ENCODE data around the gene PHF12.

PHF12 gene

DNA sequence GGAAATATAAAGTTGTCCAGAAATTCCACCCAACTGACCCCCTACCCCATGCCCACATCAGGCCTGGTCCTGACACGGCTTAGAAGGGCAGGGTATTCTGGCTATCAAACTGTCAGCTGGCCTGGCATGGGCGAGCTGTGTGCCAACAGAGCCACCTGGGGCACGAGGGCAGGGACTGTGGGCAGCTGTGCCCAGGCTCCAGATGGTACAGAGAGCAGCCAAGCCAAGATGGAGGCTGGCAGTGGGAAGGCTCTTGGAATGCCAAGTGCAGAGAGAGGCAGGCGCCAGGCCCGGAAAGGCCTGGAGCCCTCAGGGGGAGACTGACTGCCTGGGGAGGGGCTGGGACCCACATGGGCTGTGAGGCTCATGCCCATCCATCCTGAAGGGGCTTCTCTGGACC, 24.3 kb upstream of the PHF12 start:
- no peak for DNase-seq (ENCODE audit: low read depth in 1 of 2, low spot score in 1 of 2)

DNA sequence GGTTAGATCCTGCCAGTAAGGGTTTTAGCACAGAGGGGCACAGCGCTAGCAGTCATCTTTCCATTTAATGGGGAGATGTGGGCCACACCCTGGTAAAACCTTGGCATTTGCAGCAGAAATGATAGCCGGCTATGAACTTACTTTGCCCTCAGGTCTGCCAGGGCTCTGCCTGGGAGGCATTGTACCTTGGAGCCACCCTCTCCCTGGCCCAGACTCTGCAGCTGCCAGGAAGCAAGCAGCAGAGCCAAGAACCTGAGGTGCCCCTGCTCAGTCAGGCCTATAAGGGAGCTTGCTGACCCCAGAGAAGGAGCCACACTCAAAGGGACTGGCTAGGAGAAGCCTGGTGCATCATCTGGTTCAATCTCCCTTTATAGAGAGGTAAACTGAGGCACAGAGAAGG, 23.7 kb upstream of the PHF12 start:
- DNase-seq (ENCODE audit: low read depth in 1 of 2, low spot score in 1 of 2), result no peak

DNA sequence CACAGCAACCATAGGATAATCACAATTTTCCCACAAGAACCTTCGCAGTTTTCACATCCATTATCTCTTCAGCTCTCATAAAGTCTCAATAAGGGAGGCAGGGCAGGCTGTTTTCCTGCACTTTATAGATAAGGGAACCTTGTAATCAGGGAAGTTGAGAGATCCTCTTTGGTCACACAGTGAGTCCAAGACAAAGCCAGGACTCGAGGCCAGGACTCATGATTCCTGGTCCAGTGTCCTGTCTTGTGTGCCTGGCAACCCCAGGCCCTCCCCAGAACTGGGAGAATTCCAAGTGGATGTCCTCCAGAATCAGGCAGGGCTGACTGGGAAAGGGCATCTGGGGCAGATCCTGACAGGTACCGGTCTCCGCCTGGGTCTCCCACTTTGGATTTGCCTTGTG, 23.1 kb upstream of the PHF12 start:
- DNase-seq (ENCODE audit: low read depth in 1 of 2, low spot score in 1 of 2), result no peak

DNA sequence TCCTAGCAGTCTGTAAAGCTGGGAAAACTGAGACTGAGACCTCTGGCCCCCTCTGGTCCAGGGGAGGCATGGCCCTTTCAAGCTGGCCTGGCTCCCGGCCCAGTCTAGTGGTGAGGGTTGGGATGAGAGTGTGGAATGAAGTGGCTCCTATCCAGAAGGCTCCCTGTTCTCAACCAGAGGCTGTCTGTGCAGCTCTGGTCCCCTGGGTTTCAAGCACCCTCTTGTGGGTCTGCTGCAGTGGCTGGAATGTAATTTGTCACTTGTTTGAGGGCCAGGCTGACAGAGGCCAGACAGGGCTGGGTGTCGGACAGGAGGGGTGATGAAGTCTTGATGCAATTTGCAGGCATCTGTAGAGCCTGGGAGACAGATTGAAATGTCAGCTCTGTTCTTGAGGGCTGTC, 22.1 kb upstream of the PHF12 start:
- no peak for DNase-seq (ENCODE audit: low read depth in 1 of 2, low spot score in 1 of 2)

DNA sequence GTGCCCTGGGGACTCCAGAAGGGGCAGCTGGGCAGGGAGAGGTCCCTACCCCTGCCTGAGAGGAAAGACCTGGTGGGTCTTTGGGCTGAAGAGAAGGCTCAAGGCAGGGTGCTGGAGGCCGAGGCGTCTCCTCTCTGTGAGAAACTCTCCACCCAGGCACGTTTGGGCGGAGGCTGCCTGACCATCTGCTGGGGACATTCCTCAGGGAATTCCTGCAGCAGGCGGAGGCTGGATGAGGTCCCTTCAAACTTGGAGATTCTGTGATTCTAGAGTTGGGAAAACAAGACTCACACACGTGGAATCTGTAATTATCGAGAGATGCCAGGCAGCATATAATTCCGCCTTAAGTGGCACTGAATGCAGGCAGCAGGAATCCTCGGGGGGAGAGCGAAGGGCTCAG, 21.1 kb upstream of the PHF12 start:
- DNase-seq (ENCODE audit: low read depth in 1 of 2, low spot score in 1 of 2), result no peak

DNA sequence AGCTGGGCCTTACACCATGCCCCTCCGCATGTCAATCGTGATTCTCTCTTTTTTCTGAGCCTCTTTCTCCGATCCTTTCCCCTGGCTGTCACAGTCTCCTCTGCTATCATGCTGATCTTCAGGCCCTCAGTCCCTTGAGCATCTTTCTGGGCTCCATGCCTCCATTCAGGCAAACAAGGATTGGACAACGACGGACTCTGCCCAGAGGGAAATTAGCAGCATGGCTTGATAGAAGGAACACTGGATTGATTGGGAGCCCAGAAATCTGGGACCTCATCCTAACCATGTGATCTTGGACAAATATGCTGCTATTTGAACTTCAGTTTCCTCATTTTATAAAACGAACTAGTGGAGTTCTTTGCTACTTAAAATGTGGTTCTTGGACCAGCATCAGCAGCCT, 19.6 kb upstream of the PHF12 start:
- DNase-seq (ENCODE audit: low read depth in 1 of 2, low spot score in 1 of 2), result no peak

DNA sequence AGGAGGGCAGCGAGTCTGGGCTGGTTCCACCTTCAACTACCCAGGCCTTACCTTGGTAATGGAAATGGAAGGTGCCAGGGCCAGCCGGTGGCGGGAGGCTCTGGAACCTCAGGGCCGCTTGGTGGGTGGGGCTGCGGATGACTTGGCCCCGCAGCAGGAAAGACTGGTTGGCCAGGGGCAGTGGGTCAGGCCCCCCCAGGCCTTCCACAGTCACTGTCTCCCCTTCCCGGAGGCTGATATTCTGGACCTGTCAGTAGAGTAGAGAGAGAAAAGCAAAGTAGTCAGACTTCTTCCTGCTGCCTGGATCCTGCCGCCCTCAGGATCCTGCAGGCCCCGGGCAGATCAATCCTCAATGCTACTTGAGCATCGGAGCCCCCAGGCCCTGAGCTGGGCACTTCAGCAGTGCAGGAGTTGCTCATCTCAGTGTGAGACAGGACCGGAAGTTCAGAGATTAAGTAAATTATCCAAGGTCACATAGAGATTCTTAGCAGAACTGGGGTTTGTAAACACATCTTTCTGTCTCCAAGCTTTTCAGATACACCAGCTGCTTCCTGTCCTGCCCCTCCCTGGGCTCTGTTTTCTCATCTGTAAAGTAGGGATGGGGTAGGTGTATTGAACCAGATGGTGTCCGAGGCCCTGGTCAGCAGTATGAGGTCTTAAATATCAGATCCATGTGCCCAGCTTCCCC, 18.5 kb upstream of the PHF12 start:
- no peak for DNase-seq (ENCODE audit: low read depth in 1 of 2, low spot score in 1 of 2)

DNA sequence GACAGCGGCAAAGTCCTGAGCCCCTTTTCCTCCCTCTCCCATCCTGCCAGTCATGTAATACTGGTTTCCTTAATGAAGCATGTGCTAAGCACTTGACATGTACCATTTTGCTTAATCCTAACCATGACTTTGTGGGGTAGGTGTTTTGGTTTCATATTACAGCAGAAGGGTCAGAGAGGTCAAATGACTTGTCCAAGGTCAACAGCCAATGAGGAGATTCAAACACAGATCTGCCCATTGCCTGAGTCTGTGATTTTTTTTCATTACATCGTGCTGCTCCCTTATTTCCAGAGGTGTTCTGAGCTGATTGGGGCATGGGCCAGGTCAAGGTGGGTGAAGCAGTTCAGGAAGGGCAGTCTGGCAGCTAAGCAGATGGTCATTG, 17.6 kb upstream of the PHF12 start:
- no peak for DNase-seq (ENCODE audit: low read depth in 1 of 2, low spot score in 1 of 2)

DNA sequence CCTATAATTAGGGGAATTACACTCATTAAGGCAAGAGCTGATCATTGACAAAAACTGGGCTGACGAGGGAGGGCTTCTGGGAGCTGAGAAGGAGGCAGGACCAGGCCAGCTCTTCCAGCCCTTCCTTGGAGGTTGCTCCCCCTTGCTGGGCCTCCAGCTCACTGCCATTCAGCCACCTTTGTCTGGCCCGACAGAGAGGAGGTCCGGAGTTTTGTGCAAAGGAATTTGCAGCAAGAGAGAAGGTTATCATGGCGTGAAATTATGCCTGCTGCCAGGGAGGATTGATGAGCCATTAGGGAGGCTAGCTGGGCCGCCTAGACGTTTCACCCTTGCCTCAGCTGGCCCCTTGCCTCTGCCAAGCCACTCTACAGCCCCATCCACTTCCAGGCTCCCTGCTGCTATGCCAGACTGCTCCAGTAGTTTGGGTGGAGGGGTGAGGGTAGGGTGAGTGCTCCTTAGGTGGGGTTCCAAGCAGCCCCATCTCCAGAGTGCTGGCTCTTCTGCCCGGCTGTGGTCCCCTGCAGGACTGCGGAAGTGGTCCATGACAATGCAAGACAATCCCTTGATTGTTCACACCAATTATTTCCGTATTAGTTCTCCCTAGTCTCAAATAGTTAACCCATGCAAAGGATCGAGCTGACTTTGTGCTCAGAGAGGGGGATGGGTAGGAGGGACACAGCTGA, 17.1 kb upstream of the PHF12 start:
- no peak for DNase-seq (ENCODE audit: low read depth in 1 of 2, low spot score in 1 of 2)

DNA sequence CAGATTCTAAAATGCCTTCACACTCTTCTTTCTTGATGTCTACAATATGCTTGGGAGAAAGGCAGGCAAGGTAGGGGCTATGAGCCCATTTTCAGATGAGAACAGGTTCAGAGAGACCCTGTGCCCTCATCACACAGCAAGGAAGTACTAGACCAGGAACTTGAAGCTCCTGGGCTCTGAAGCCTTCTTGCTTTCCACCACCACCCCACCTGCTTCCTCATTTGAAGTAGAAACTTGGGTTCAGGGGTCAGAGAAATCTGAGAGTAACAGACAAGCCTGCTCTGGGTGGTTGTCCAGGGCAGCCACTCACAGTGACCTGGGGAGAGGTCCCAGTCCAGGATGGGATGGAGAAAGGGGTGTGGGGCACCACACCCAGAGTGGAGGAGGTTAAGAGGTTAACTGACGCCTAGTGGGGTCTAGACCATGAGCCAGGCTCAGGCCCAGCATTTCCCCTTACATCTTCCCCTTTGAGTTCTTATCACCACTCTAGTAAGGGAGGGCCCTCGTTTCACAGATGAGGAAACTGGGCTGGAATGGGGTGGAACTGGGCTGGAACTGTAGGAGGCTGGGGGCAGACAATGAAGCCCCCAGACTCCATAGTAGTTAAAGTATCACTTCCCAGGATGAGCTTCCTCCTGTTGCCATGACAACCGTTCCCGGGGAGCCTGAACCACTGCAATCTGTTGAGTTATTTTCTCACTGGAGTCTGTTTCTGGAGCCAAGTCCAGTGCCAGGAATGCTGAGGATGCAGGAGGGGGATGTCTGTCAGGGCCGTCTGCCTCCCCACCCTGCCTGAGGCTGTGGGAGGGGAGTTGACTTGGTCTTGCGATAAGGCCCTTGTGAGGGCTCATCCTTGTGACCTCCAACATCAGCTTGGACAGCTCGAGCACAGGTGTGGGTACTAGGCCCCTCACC, 16.2 kb upstream of the PHF12 start:
- DNase-seq (ENCODE audit: low read depth in 1 of 2, low spot score in 1 of 2), result no peak

DNA sequence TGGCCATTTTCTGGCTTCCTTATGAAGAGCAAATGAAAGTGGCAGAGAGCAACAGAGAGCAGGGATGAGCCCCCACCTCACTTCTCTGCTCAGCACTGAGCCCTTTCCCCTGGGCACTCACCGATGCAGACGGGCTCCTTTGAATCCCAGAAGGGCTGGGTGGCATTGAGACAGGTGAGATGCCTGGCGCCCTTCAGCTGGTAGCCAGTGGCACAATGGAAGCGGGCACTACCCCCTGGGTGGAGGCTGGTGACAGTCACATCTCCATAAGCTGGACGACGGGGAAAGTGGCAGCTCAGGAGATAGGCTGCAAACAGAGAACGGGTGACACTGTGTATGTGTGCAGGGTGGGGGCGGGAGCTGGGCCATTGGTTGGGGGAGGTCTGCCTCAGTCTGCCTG, 12.5 kb upstream of the PHF12 start:
- DNase-seq (ENCODE audit: low read depth in 1 of 2, low spot score in 1 of 2), result no peak

DNA sequence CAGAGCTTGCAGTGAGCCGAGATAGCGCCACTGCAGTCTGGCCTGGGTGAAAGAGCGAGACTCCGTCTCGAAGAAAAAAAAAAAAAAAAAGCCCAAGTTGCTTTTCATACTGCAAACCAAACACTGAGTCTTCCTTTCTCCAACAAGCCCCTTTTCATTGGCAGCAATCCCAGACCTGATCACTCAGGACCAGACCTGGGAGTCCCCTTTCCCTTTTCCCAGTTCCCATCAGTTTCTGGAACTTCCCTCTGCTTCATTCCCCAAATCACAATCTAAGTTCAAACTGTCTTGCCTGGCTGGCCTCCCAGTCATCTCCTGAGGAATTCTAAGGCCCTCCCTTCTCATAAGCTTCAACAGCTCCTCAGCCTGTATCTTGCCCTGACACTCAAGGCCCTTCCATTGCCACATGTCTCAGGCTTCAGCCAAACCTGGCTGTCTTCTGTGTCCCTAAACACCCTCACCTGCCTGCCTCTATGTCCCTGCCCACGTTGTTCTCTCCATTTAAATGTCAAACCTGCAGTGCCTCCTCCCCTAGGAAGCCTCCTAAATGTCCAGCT, 11.8 kb upstream of the PHF12 start:
- DNase-seq (ENCODE audit: low read depth in 1 of 2, low spot score in 1 of 2), result no peak

DNA sequence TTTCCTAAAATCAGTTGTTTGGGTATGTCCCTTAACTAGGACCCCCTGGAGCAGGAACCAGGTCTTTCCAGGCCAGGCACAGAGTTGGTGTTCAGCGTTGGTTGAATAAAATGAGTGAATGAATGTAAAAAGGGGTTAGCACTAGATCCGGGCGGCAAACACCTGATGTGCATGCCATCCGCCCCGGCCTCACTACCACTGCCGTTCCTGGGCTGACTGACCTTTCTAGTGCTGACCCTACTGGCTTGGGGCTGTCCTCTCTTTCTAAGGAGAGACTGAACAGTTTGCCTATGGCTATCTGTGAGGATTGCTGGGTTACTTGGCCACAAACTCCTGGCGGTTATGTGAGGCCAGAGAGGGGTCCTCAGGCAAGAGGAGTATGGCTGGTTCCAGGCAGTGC, 10.1 kb upstream of the PHF12 start:
- DNase-seq (ENCODE audit: low read depth in 1 of 2, low spot score in 1 of 2), result no peak

DNA sequence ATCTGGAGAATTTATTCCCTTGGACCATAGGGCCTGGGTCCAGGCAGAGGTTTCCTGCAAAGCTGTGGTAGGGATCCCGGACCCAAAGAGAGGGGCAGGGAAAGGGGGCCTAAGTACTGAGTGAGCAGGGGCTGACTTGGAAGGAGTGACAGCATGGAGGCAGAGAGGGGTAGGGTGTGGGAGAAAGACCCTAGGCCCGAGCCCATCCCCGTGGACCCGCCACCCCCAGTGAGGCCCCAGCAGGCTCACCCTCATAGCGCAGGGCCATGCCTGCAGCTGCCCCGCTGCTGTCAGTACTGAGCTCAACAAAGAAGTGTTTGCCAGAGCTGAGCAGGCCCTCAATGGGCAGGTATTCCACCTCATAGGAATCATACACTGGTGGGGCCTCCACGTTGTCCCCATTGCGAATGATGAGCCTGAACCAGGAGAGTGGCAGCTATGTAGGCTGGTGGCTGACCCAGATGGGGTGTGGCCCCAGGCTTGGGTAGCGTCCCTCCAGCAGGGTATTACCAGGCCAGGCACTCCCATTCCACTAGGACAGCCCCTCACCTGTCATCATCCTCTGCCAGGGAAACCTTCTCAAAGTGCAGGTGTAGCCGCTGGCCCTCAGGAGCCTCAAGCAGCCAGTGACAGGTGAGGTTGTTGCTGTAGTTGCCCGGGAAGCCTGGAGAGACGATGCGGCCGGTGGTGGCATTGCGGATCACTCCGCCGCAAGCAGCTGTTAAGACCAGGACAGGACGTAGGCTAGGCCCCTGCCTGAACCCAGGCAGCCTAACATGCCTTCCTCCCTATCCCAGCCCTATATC, 9.1 kb upstream of the PHF12 start:
- no peak for DNase-seq (ENCODE audit: low read depth in 1 of 2, low spot score in 1 of 2)

DNA sequence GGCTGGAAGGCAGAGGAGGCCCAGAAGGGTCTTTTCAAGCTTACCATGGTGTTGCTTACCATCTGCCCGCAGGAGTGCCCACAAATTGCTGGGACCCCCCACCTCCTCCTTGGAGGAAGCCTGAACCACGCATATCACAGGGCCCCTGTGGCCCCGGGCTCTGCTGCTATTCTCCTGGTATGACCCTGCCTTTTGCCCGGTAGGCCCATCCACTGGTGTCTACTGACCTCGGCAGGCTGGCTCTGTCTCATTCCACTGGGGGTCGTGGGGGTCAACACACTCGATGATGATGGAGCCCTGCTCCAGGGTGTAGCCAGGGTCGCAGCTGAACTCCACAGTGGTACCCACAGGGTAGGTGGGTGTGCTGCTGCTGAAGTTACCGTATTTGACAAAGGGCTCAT, 8.2 kb upstream of the PHF12 start:
- no peak for DNase-seq (ENCODE audit: low read depth in 1 of 2, low spot score in 1 of 2)

DNA sequence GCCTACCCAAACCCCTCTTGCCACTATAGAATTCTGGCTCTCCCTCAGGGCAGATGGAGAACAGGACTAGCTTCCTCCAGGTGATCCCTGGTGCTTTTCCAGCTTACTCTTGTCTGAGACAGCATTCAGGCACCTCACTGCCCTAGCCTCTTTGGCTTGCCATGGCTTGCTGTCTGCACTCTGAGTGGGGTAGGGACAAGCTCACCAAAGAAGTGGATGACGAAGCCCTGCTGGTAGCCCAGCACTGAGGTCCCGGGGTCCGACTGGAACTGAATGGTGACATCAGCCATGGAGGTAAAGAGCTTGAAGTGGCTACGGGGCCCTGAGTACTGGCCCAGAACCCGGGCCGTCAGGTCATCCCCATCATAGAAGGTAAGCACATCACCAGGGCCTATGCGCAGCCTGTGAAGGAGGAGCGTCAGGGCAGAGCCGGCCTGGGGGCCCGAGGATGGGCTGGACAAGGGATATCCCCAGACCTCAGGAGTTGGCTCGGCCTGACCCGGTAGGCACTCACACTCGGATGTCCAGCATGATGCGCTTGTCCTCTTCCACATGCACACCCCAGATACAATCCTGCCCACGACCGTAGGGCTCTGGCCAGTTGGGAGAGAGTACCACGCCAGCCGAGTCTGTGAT, 7.6 kb upstream of the PHF12 start:
- no peak for DNase-seq (ENCODE audit: low read depth in 1 of 2, low spot score in 1 of 2)

DNA sequence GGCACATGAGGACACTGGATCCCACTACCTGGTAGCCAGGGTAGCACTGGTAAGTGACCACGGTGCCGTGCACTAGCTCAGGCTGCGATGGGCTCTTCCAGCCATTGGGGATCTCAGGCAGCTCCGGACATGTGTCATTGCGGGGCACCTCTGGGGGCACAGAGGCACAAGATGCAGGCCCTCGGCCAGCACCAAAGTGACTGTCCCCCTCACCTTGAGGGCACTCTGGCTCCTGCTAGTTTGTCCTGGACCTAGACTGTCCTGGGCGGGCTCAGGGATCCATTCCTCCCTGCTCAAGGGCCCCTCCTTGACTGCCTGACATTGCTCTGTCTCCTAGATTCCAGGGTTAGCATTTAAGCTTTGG, 6.7 kb upstream of the PHF12 start:
- DNase-seq (ENCODE audit: low read depth in 1 of 2, low spot score in 1 of 2), result no peak

DNA sequence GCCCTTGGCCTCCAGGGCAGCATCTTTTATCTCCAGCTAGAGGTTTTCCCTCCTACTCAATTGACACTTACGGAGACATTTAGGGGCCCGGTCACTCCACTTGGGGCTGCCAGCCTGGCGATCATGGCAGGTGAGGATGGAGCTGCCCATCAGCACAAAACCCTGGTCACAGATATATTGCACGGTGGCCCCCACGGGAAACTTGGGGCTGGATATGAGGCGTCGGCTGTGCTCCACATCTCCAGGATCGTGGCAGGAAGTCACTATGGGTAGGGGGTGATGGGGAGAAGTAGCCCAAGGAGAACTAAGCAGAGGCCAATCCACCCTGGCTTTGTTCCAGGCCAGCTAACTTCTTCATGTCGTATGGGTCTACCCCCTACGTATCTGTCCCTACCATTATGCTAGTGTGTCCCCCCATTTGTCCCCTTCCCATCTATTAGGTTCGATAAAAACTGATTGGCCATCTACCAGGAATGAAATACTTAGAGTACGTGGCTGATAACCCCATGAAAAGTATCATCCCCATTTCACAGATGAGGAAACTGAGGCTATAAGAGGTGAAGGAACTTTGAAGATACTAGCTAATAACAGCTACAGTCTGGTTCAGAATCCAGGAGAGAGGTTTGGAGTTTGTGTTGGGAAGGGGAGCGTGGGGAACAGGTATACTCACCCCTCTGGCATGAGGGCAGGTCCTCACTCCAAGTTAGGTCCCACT, 6.1 kb upstream of the PHF12 start:
- DNase-seq (ENCODE audit: low read depth in 1 of 2, low spot score in 1 of 2), result no peak

DNA sequence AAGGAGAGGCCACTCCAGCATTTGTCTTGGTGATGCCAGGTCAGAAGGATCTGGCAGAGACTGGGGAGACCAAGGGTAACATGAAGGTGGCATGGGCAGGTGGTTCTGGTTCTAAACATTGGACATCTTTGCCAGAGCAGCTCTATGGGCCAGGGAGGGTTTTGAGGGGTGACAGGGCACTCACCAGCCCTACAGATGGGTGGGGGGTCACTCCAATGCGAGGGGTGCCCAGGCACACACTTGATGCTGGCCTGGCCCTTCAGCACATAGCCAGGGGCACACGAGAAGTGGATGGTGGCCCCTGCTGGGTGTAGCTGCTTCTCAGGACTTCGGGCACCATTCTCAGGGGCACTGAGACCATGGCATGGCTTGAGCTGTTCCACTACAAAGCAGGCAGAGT, 5.5 kb upstream of the PHF12 start:
- no peak for DNase-seq (ENCODE audit: low read depth in 1 of 2, low spot score in 1 of 2)

DNA sequence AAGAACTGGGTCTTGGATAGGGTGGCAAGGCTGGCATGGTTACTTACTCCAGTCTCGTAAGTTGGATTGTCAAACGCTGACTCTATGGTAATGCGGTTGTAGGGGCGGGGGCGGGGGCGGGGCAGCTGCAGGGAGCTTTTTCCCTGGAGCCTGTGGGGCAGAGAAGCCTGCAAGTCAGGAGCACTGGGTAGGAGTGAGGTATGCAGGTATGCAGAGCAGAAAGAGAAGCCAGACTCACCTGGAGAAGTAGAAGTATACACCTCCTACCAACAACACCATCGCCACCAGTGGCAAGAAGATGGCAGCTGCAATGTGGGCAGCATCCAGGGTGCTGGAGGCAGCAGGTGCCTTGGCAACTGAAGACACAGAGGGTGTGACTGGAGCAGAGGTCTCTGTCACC, 4.8 kb upstream of the PHF12 start:
- no peak for DNase-seq (ENCODE audit: low read depth in 1 of 2, low spot score in 1 of 2)

All from activated CD4-positive, alpha-beta T cell treated with anti-CD3 and anti-CD28 coated beads, Interleukin-2, amount 50 U/mL, for 24 hours (primary cell).